HUDEP-2 (cell line): ENCODE results near the gene CATSPERZ.

Source experiments
- DNase-seq, 76 experiments: peaks; one replicate each; lab custom pipeline; 2025; ENCODE audit not compliant: unreplicated experiment in 76 of 76; lab: John Stamatoyannopoulos, UW

CATSPERZ gene, protein sequence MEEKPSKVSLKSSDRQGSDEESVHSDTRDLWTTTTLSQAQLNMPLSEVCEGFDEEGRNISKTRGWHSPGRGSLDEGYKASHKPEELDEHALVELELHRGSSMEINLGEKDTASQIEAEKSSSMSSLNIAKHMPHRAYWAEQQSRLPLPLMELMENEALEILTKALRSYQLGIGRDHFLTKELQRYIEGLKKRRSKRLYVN

DNA sequence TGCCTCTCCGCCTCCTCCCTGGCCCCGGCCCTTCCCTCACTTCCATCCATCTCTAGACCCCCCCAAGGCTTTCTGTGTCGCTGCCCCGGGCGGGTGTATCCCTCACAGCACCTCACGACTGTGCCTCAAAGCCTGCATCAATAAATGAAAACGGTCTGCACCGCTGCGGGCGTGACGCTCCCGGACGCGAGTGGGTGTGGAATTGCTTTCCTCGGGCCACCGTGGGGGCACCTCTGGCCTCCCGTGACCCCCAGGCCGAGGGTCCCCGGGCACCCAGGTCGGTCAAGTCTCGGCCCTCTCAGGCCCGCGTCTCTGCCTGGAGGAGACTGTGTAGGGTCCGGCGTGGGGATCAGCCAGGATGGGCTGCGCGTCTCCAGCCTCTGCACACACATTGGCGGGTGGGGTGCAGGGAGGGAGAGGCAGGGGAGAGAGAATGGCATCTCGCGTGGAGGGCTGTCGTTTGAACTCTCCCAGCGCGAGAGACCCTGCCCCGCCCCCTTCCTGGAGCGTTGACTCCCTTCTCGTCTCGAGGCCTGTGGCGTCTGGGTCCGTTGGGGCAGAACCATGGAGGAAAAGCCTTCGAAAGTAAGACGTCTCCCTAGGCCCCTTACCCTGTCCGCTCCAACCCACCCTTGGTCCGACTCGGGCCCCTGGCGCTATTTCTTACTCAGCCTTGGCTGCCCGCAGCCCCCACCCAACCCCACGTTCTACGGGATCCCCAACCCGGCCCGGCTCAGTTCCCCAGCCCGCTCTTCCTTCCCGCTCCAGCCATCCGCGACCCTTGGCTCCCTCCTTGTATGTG lies at the start of gene CATSPERZ:
CATSPERZ (plus strand) TSS at position 512 of the 802 bp plus-strand sequence; CDS start at position 565, 53 bp downstream.
- DNase-seq: no peak

DNA sequence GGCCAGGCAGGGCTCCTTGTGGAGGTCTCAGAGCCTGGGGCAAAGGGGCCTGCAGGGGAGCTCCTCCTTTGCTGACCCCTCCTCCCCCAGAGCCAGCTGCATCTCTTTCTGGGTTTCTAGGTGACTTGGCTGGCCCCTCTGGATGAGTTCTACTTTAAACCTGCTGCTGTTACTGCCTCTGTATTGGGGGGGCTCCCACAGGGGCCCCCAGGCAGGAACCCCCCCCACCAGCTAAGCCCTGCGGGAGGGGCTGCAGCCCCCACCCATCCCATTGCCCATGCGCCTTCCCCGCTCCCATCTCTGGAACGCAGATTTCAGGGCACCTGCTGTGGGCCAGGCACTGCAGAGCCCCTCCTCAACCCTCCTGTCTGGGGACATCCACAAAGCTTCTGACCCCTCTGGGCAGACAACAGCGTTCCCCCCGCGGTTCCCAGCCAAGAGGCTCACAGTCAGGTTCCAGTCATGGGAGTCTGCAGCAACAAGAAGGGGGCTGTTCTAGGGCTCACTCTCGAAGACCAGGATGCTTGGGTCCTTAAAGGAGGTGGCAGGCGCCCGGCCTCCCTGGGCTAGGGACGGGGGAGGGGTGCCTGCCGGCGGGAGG lies 49.6 kb upstream of the CATSPERZ start:
- DNase-seq: peak in 4 of 76 experiments; percentile 19 to 64 (median 28)

DNA sequence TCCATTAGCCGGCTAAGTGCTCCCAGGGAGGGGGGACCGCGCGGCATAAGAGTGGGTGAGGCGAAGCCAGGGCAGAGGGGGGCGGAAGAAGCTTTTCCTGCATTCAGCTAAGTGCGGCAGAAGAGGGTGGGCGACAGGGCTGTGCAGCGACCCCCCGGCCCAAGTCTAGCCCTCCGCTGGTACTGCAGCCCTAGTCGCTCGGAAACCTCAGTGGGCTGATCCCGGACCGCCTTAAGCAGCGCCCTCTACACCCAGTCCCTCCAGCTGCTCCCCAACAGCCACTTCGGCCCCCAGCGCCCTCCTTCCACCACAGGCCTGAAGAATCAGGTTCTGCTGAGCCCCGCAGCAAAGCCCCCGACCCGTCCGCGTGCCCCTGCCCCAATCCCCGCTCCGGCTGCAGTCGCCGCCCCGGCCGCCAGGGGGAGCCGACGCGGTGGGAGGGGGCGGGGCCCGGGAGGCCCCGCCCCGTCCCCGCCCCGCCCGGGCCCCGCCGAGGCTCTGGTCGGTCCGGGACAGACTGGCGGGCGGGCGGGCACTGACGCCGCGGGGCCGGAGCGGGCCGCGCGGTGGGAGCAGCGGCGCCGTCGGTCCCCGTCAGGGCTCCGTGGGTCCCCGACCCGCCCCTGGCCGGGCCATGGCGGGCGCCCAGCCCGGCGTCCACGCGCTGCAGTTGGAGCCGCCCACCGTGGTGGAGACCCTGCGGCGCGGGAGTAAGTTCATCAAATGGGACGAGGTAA lies 49.0 kb upstream of the CATSPERZ start, which contains the start of gene PLCB3:
PLCB3 (plus strand) TSS at position 515 of the 737 bp plus-strand sequence; CDS start at position 635, 120 bp downstream.
- DNase-seq: peak in 41 of 76 experiments; percentile 11 to 66 (median 38)

DNA sequence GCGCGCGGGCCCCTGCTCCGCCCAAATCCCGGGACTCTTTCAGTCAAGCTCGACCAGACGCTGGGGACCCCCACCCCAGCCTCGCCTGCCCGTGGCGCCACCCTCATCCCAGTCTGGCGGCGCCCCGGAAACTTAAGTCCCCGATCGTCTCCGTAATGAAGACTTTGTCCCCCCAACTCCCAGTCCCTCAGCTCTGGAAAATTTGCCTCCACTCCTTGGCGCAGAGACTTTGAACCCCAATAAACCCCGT lies 48.5 kb upstream of the CATSPERZ start:
- DNase-seq: no peak

DNA sequence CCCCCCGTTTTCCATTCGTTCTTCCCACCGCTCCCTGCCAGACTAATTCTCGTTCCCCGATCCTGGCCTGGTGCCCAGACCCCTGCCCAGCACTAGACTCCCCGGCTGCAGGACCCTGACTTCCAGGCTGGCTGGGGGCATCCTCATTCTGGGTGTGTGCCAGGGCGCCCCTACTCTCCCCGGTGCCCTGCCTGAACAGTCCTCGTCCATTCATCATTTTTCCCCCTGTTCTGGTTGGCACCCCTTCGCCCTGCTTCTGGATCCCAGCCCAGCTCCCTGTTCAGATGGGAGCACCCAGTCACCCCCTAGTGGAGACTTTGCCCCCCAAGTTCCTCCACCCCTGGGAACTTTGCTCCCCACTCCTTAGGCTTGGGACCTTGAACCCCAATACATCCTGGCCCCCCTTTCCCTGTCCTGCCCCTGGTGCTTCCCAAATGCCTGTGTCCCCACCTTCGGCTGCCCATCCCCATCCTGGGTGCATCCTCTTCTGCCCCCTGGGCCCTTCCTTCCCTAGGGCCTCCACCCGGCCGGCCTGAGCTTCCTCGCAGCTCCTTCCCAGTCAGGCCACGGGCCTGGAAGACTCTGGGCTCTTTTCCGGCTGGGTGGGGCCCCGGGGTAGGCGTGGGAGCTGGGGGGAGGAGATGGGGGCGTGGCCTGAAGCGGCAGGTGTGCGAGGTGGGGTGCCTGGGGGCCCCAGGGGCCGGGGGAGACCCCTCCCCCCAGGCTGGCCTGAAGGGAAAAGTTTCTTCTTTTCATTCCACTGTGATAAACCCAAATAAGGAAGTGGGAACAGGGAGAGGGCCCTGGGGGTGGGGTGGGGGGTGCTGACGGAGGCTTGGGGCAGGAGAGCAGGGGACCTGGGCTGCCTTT lies 47.9 kb upstream of the CATSPERZ start:
- DNase-seq: peak in 18 of 76 experiments; percentile 5 to 37 (median 25)

DNA sequence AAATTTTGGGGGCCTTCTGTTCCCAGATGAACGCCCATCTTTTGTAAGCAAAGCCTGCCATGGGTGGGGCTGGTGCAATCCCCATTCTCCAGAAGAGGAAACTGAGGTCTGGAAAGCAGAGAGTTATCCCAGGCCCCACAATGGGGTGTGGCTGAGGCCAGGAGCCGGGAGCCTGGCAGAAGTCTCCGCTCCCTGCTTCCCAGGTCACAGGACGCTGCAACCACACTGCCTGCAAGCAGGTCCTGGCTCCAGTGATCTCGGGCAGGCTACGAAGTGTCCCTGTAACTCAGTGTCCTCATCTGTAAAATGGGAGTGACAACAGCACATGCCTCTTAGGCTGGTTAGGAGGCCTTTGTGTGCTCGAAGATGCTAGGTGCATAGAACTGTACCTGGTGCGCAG lies 47.1 kb upstream of the CATSPERZ start:
- no peak for DNase-seq

DNA sequence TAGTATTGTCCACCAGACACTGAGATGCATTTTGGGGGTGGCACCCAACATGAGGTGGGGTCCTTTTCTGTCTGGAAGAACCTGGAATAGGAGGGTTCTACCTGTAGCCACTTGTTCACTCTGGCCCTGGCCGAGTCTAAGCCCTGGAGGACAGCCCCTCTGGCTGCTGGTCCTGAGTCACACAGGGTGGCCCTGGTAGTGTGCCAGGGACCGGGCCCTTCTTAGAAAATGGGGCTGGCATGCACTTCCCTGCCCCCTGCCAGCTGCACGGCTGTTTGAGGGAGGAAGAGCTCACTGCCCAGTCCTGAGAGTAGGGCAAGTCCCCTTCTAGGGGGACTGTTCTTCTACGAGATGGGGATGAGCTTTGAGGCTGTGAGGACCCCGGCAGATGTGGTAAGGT lies 46.7 kb upstream of the CATSPERZ start:
- peak in 61 of 76 experiments; percentile 19 to 79 (median 60) for DNase-seq

DNA sequence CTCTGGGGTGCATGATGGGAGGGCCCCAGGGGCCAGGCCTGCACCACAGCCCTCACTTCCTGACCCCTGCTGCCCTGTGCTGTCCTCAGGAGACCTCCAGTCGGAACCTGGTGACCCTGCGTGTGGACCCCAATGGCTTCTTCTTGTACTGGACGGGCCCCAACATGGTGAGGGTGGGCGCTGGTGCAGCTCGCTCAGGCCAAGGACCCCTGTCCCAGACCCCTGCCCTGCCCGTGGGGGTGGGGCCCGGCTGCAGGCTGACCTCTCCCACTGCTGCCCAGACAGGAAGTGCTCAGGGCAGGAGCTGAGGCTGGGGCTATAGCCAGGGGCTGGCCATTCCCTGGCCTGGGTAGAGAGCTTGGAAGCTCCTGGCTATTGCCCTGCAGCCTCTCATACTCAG lies 45.8 kb upstream of the CATSPERZ start:
- no peak for DNase-seq

DNA sequence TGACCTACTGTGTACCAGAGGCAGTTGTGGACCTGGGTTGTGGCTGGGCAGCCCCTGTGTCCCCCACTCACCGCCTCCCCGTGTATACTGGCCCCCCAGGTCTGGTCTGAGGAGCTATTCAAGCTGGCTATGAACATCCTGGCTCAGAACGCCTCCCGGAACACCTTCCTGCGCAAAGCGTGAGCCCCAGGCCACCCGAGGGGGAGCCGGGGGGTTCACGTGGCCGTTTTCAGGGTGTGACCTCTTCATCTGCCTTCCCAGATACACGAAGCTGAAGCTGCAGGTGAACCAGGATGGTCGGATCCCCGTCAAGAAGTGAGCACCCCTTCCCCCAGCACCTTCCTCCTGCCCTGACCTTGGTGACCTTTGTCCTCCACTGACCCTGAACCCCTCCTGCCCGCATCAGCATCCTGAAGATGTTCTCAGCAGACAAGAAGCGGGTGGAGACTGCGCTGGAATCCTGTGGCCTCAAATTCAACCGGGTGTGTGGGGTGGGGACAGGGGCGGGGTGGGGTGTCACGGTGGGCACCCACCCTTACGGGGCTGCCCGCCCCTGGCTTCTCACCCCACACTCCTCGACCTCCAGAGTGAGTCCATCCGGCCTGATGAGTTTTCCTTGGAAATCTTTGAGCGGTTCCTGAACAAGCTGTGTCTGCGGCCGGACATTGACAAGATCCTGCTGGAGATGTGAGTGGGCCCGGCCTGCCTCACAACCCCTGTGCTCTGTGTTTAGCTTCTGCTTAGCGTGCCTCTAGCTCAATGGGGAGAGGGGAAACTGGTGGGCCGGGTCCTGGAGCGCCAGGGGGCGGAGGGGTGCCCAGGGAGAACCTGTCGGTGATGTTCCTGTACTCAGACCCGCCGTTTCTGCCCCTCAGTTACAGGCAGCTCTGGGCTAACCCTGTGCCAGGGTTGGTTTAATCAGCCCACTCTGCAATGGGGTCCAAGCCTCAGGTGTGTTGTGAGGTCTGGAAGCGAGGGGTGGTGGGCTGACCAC lies 44.7 kb upstream of the CATSPERZ start:
- DNase-seq: no peak

DNA sequence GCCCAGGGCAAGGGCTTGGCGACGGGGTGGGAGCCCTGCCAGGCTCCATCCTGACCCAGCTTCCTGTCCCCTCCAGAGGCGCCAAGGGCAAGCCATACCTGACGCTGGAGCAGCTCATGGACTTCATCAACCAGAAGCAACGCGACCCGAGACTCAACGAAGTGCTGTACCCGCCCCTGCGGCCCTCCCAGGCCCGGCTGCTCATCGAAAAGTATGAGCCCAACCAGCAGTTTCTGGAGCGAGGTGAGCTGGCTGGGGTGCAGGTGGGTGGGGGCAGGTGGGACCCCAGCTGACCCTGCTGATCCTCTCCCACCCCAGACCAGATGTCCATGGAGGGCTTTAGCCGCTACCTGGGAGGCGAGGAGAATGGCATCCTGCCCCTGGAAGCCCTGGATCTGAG lies 43.9 kb upstream of the CATSPERZ start:
- no peak for DNase-seq

DNA sequence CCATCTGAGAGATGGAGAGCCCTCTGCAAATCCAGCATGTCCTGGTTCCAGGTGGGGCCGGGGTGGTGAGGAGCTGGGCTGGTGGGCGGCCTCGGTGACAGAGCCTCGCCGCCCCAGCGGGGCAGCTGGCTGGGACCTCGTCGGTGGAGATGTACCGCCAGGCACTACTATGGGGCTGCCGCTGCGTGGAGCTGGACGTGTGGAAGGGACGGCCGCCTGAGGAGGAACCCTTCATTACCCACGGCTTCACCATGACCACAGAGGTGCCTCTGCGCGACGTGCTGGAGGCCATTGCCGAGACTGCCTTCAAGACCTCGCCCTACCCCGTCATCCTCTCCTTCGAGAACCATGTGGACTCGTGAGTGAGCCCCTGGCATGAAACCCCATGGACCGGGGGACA lies 41.8 kb upstream of the CATSPERZ start:
- DNase-seq: no peak

DNA sequence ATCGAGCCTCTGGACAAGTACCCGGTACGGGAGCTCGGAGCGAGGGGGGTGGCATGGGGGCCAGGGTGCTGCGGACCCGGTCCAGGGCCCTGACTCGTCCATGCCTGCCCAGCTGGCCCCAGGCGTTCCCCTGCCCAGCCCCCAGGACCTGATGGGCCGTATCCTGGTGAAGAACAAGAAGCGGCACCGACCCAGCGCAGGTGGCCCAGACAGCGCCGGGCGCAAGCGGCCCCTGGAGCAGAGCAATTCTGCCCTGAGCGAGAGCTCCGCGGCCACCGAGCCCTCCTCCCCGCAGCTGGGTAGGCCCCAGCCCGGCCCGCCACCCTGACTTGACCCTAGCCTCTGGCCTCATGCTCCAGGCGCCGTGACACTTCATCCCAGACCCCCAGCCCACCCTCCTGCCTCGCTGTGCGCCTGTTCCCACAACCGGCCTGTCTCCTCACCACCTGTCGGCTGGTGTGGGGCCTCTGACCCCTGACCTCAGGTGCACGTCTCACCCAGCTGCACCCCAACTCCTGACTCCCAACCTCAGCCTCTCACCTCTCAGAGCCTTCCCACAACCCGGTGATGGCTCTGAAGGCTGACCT lies 41.1 kb upstream of the CATSPERZ start:
- no peak for DNase-seq

DNA sequence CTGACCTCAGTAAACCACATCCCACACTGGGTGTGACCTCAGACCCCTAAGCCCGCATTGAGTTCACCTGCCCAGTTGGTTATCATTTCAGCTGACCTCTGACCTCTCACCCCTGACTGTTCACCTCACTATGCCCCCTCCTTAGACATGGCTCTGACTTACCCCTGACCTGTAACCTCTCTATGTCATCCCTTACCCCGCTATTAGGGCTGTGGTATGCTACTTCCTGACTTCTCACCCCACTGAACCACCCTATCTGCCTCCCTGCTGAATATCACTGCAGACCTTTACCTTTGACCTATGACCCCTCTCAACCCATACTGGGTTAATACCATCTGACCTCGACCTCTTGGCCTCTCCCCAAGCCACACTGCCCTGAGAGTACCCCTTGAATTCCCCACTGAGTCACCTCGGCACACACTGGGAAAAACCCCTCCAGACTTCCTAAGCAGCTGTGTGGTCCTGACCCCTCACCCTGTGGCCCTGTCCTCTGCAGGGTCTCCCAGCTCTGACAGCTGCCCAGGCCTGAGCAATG lies 40.6 kb upstream of the CATSPERZ start:
- no peak for DNase-seq

DNA sequence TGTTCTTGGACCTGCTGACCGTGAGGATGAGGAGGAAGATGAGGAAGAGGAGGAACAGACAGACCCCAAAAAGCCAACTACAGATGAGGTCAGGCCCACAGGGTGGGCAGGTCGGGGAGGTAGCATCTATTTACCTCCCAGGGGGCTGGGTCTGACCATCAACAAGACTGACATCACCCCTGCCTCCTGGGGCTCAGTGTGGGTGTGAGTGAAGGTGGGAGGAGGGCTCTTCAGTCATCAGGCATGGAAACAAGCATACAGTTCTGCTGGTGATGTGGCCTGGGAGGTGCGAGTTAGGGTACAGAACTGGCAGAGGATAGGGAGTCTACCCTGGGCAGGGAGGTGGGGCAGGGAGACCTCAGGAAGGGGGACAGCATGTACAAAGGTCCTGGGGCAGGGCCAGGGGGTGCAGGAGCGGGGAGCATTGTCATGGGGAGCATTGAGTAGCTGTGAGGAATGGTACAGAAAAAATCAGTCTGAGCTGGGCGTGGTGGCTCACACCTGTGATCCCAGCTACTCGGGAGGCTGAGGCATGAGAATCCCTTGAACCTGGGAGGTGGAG lies 39.9 kb upstream of the CATSPERZ start:
- DNase-seq: no peak

DNA sequence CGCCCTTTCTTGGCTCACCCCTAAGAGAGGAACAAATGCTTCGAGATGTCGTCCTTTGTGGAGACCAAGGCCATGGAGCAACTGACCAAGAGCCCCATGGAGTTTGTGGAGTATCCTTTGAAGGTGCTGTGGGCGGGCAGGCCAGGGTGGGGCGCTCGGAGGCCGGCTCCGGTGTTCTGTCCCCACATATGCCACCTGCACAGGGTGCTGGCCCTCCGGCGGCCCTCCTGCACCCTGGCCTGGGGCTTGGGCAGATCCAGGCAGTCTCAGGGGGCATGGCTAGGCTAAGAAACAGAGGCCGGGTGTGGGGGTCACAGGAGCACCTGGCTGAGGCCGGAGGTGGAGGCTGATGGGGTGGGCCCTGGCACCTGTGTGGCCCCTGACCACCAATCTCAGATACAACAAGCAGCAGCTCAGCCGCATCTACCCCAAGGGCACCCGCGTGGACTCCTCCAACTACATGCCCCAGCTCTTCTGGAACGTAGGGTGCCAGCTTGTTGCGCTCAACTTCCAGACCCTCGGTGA lies 38.5 kb upstream of the CATSPERZ start:
- DNase-seq: no peak

DNA sequence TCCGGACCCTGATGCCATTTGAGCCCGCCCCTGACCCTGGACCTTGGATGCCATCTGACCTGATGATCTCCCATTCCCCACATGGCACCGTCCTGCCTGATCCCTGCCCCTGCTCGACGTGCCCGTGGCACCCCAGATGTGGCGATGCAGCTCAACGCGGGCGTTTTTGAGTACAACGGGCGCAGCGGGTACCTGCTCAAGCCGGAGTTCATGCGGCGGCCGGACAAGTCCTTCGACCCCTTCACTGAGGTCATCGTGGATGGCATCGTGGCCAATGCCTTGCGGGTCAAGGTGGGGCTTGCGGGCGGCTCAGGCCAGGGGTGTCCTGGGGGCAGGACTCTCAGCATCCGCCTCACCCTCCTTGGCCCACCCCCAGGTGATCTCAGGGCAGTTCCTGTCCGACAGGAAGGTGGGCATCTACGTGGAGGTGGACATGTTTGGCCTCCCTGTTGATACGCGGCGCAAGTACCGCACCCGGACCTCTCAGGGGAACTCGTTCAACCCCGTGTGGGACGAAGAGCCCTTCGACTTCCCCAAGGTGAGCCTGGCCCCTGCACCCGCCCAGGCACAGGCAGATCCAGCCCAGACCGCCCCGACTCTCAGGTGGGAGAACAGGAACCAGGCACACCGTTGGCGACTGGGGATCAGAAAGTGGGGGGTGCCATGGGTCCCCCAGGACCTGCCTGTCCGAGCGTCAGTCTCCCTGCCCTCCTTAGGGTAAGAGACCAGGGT lies 37.7 kb upstream of the CATSPERZ start:
- DNase-seq: no peak
